Endothelial cell of umbilical vein (primary cell): Measurements from ENCODE around the gene ZNF148. TPM values are rescaled to one million over a fixed set of nuclear protein-coding genes. Genes with fewer than 3 reads are reported as not detected.

Experiments used
- BruUV-seq: library from RNA; stranded (reverse); fragments of 400-500 nt; replicated peaks from 2 replicates; lab custom pipeline; 2021; lab: Mats Ljungman, UMichigan
- CTCF ChIA-PET: fragments of 300-600, 350-600 bp; sonication (Branson Sonifier 250); formaldehyde crosslinking; loops from one replicate; lab custom pipeline; 2021; ENCODE audit warnings: antibody characterized with exemption, inconsistent platforms; lab: Charles Lee
- POLR2A ChIA-PET: fragments of 300-600, 350-600 bp; sonication (Branson Sonifier 250); formaldehyde crosslinking; loops from one replicate; lab custom pipeline; 2021; ENCODE audit warnings: antibody characterized with exemption, inconsistent platforms; lab: Charles Lee
- DNase-seq: peaks from one replicate; pipeline ENCODE4 v3.0.0-alpha.2; 2011; ENCODE audit warnings: low read depth, low spot score
- FAIRE-seq: peaks from 2 replicates; lab custom pipeline; 2011; peaks lifted over from hg19 to GRCh38; lab: Jason Lieb, UNC
- H2AFZ ChIP-seq: 2 replicates; pipeline ENCODE4 v1.6.0; 2012; ENCODE audit warnings: low read depth, low read length, control low read depth, inconsistent platforms
- H3K27ac ChIP-seq: 2 replicates; pipeline ENCODE4 v1.5.1; 2011; ENCODE audit warnings: low read depth, mild to moderate bottlenecking, control low read depth, low read length, moderate library complexity; ENCODE audit not compliant: insufficient read depth
- H3K27me3 ChIP-seq, 2 experiments: 2 replicates each; pipeline versions ENCODE4 v1.6.0 to v1.6.1; 2011; ENCODE audit warnings: low read length in 2 of 2, mixed read lengths in 1 of 2; ENCODE audit not compliant: control insufficient read depth in 2 of 2, insufficient read depth in 2 of 2
- H3K36me3 ChIP-seq, 2 experiments: 2 replicates in 1 of 2; 3 replicates in 1 of 2; pipeline ENCODE4 v1.5.1; 2011; ENCODE audit warnings: low read length in 2 of 2, mild to moderate bottlenecking in 1 of 2, moderate library complexity in 1 of 2; ENCODE audit not compliant: control insufficient read depth in 2 of 2, insufficient read depth in 2 of 2; ENCODE audit errors: extremely low read depth in 1 of 2
- H3K4me1 ChIP-seq: 3 replicates; pipeline ENCODE4 v1.5.1; 2011; ENCODE audit warnings: mild to moderate bottlenecking, low read length; ENCODE audit not compliant: control insufficient read depth, insufficient read depth; ENCODE audit errors: extremely low read depth
- H3K4me2 ChIP-seq: 2 replicates; pipeline ENCODE4 v1.6.1; 2011; ENCODE audit warnings: low read length, control low read depth, mixed read lengths; ENCODE audit not compliant: insufficient read depth
- H3K4me3 ChIP-seq, 3 experiments: fragments of 200-600 bp in 1 of 3; sonication (generic), shearing (Covaris generic) in 1 of 3; replicated peaks in 1 of 3; 2 replicates each; pipeline ENCODE4 v1.5.1; 2011 to 2016; ENCODE audit warnings: control low read depth in 3 of 3, low read length in 3 of 3, mild to moderate bottlenecking in 2 of 3, inconsistent platforms in 1 of 3, low read depth in 1 of 3, moderate library complexity in 1 of 3; ENCODE audit not compliant: insufficient read depth in 1 of 3
- H3K79me2 ChIP-seq: 2 replicates; pipeline ENCODE4 v1.6.0; 2012; ENCODE audit warnings: low read length, inconsistent platforms; ENCODE audit not compliant: control insufficient read depth, insufficient read depth
- H3K9ac ChIP-seq: replicated peaks from 2 replicates; pipeline ENCODE3; 2011; ENCODE audit warnings: low read length, control low read depth; ENCODE audit not compliant: insufficient read depth; ENCODE audit errors: extremely low read depth
- H3K9me1 ChIP-seq: replicated peaks from 3 replicates; pipeline ENCODE4 v1.6.0; 2011; ENCODE audit warnings: mild to moderate bottlenecking, low read length; ENCODE audit not compliant: control insufficient read depth, insufficient read depth; ENCODE audit errors: extremely low read depth
- H3K9me3 ChIP-seq: replicated peaks from 2 replicates; pipeline ENCODE4 v1.5.1; 2012; ENCODE audit warnings: low read length, inconsistent platforms; ENCODE audit not compliant: control insufficient read depth, insufficient read depth
- H4K20me1 ChIP-seq: replicated peaks from 2 replicates; pipeline ENCODE3; 2011; ENCODE audit warnings: mild to moderate bottlenecking, low read length; ENCODE audit not compliant: control insufficient read depth, insufficient read depth; ENCODE audit errors: extremely low read depth
- EZH2 ChIP-seq: IDR thresholded peaks from 2 replicates; pipeline ENCODE4 v1.6.1; 2012; ENCODE audit warnings: borderline replicate concordance, low read depth, mild to moderate bottlenecking, moderate library complexity, low read length, inconsistent platforms; ENCODE audit not compliant: severe bottlenecking
- FOS ChIP-seq: IDR thresholded peaks from 2 replicates; pipeline ENCODE4 v1.6.1; 2011; ENCODE audit warnings: mild to moderate bottlenecking, low read length, moderate library complexity, borderline replicate concordance; ENCODE audit not compliant: insufficient read depth
- GATA2 ChIP-seq: IDR thresholded peaks from 2 replicates; pipeline ENCODE4 v1.7.0; 2011; ENCODE audit warnings: low read depth, mild to moderate bottlenecking, moderate library complexity, mixed read lengths, low read length; ENCODE audit not compliant: insufficient read length, insufficient read depth
- JUN ChIP-seq: IDR thresholded peaks from 2 replicates; pipeline ENCODE4 v1.6.1; 2011; ENCODE audit warnings: borderline replicate concordance, low read depth; ENCODE audit not compliant: insufficient read length, insufficient read depth
- MYC ChIP-seq: IDR thresholded peaks from one replicate; pipeline ENCODE4 v1.6.1; 2011; ENCODE audit warnings: mild to moderate bottlenecking, low read depth, low read length
- POLR2A ChIP-seq: IDR thresholded peaks from 2 replicates; pipeline ENCODE4 v1.6.1; 2012; ENCODE audit warnings: low read depth, mild to moderate bottlenecking, control low read depth, low read length
- POLR2AphosphoS5 ChIP-seq: IDR thresholded peaks from 2 replicates; pipeline ENCODE4 v1.6.1; 2012; ENCODE audit warnings: low read depth, mild to moderate bottlenecking, control low read depth, low read length, moderate library complexity; ENCODE audit not compliant: insufficient read depth
- dilution Hi-C: fragments of 300-500 bp; cut with MboI; formaldehyde crosslinking; loops from one replicate; pipeline ENCODE4 v1.15.0; 2019; ENCODE audit warnings: low sequenced_read_pairs; ENCODE audit not compliant: extremely low pct_ligation_motif_present
- intact Hi-C: fragments of 100-400 bp; cut with micrococcal nuclease; formaldehyde crosslinking; loops from one replicate; pipeline ENCODE4 v1.10.0; 2022
- polyA plus RNA-seq, 4 experiments: library from polyadenylated mRNA; depleted of rRNA in 3 of 4; stranded (reverse) in 3 of 4; unstranded in 1 of 4; fragments of >200 nt; gene quantifications; 2 replicates each; pipeline versions ENCODE4 v1.2.1 to v1.2.3, GENCODE V29; 2011 to 2012; ENCODE audit warnings: missing spikeins in 1 of 4
- total RNA-seq: library from RNA; stranded (reverse); gene quantifications from 2 replicates; pipeline ENCODE4 v1.2.3, GENCODE V29; 2021
- TF ChIP-seq, protein P1 (sequence below), 2 donors: IDR thresholded peaks; 1 replicate in 1 of 2; 2 replicates in 1 of 2; pipeline ENCODE4 v1.5.1; 2011; ENCODE audit warnings: low read length in 2 of 2, mild to moderate bottlenecking in 2 of 2, moderate library complexity in 2 of 2, control low read depth in 1 of 2, inconsistent platforms in 1 of 2, low read depth in 1 of 2; ENCODE audit not compliant: insufficient read depth in 1 of 2; ENCODE audit errors: extremely low read depth in 1 of 2
- TF ChIP-seq, protein P2 (sequence below): IDR thresholded peaks from 2 replicates; pipeline ENCODE4 v1.6.1; 2011; ENCODE audit not compliant: insufficient read depth, insufficient read length

The ZNF148 gene
- total and polyA plus RNA-seq, 2 donors (not counting 3 experiments of a cell fraction or from before 2014, with no cell fraction given), result 8.0 to 41.3 TPM

DNA sequence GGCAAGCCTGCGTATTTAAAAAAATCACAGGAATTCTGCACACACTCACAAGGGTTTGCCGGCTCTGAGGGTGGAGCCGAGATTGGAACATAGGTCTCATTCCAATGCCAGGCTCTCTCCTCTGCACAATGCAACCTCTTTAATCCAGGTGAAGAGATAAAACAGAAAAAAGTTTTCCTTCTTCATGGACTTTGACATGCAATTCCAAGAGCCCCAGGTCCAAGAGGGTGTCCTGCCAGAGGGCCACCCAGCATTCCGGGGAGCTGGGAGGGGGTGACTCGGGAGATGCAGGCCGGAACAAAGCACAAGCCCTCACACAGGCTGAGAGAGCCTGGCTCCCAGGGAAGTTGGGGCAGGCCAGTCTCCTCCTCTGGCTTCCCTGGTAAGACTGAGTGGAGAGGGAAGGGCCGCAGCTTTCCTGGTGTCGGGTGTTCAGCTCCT, 155.8 kb downstream of the ZNF148 start:
- H3K4me2 ChIP-seq, result no peak overlapping the region
- CTCF ChIA-PET, result interaction anchor here (1.3 to 2.4 kb wide), 2 partner anchors 13 to 17 kb away, joined by 3 to 6 read pairs; no protein-coding TSS in a partner anchor
- TF ChIP-seq, protein P1, sequence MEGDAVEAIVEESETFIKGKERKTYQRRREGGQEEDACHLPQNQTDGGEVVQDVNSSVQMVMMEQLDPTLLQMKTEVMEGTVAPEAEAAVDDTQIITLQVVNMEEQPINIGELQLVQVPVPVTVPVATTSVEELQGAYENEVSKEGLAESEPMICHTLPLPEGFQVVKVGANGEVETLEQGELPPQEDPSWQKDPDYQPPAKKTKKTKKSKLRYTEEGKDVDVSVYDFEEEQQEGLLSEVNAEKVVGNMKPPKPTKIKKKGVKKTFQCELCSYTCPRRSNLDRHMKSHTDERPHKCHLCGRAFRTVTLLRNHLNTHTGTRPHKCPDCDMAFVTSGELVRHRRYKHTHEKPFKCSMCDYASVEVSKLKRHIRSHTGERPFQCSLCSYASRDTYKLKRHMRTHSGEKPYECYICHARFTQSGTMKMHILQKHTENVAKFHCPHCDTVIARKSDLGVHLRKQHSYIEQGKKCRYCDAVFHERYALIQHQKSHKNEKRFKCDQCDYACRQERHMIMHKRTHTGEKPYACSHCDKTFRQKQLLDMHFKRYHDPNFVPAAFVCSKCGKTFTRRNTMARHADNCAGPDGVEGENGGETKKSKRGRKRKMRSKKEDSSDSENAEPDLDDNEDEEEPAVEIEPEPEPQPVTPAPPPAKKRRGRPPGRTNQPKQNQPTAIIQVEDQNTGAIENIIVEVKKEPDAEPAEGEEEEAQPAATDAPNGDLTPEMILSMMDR (IDR thresholded peaks at IDR 0.05; ENCODE audit: extremely low read depth in 1 of 2, insufficient read depth in 1 of 2, low read depth in 1 of 2, low read length in 2 of 2), result no peak
- TF ChIP-seq POLR2A, result no peak
- no peak for TF ChIP-seq JUN
- no peak for TF ChIP-seq FOS
- TF ChIP-seq MYC, result no peak
- TF ChIP-seq EZH2, result no peak
- TF ChIP-seq, protein P2, sequence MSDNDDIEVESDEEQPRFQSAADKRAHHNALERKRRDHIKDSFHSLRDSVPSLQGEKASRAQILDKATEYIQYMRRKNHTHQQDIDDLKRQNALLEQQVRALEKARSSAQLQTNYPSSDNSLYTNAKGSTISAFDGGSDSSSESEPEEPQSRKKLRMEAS, result no peak
- no peak for TF ChIP-seq POLR2AphosphoS5
- no peak for TF ChIP-seq GATA2
- dilution Hi-C loops, result no loop called here
- BruUV-seq, result no TSS peak
- no peaks in the 10 kb centered on the region for H3K9me3 ChIP-seq
- no peaks in the 10 kb centered on the region for H3K9me1 ChIP-seq
- no peaks in the 10 kb centered on the region for H4K20me1 ChIP-seq
- no peak for FAIRE-seq
- H3K9ac ChIP-seq, result no peak overlapping the region
- no peak overlapping the region for H2AFZ ChIP-seq
- DNase-seq, result no peak
- intact Hi-C loops, result loop anchor here (5.0 to 10.0 kb wide), 2 partner anchors 218 to 366 kb away; no protein-coding TSS in a partner anchor
- H3K4me1 ChIP-seq, result no peaks in the 10 kb centered on the region
- H3K79me2 ChIP-seq, result no peaks in the 10 kb centered on the region
- H3K27ac ChIP-seq, result no peak overlapping the region
- H3K4me3 ChIP-seq, result no peak overlapping the region
- POLR2A ChIA-PET, result no interaction called here
- H3K36me3 ChIP-seq, result no peaks in the 10 kb centered on the region
- H3K27me3 ChIP-seq, result no peaks in the 10 kb centered on the region
